Posterior cingulate gyrus (tissue), 11 donors: ENCODE data around the gene ACSS3.
"Not testable (repeated sequence)": the region's sequence is repeated elsewhere in the genome, so short reads cannot be mapped to it uniquely, and the experiment has no call there.

Experiments used
- DNase-seq, 10 donors: peaks; one replicate each; pipeline versions ENCODE4 v3.0.0 to v3.0.0-alpha.2; 2020 to 2021; ENCODE audit warnings: mixed read lengths in 3 of 10
- intact Hi-C: fragments of 100-400 bp; cut with DNase I; formaldehyde crosslinking; loops from one replicate; pipeline ENCODE4 v1.15.1; 2023

The ACSS3 gene

GRCh38 chr12:81164827-81165226 lies 86.9 kb downstream of the ACSS3 start:
- intact Hi-C loops, result no loop called here
- no peak for DNase-seq

- no peak for DNase-seq
- intact Hi-C loops, result no loop called here
These were observed 88.9 kb downstream of the ACSS3 start for GRCh38 chr12:81166790-81167189.

GRCh38 chr12:81167694-81168093 lies 89.8 kb downstream of the ACSS3 start:
- intact Hi-C loops, result no loop called here
- no peak for DNase-seq

GRCh38 chr12:81168445-81168844 lies 90.6 kb downstream of the ACSS3 start:
- DNase-seq, result no peak
- intact Hi-C loops, result no loop called here

- intact Hi-C loops, result no loop called here
- no peak for DNase-seq
These were observed 92.2 kb downstream of the ACSS3 start for GRCh38 chr12:81170072-81170471.

GRCh38 chr12:81172851-81173250 lies 95.0 kb downstream of the ACSS3 start:
- intact Hi-C loops, result no loop called here
- DNase-seq, result no peak

GRCh38 chr12:81174664-81175063 lies 96.8 kb downstream of the ACSS3 start:
- no peak for DNase-seq
- intact Hi-C loops, result no loop called here

- intact Hi-C loops, result no loop called here
- DNase-seq, result no peak
These were observed 98.9 kb downstream of the ACSS3 start for GRCh38 chr12:81176796-81177195.

GRCh38 chr12:81181691-81182090 lies 103.8 kb downstream of the ACSS3 start:
- intact Hi-C loops, result no loop called here
- no peak for DNase-seq

GRCh38 chr12:81187686-81188085 lies 109.8 kb downstream of the ACSS3 start:
- DNase-seq, result no peak
- intact Hi-C loops, result no loop called here

GRCh38 chr12:81196595-81196994 lies 118.7 kb downstream of the ACSS3 start:
- no peak for DNase-seq
- intact Hi-C loops, result no loop called here

GRCh38 chr12:81200561-81200960 lies 122.7 kb downstream of the ACSS3 start:
- DNase-seq, intact Hi-C loops: not testable (repeated sequence)

GRCh38 chr12:81203671-81204204 lies 125.9 kb downstream of the ACSS3 start:
- DNase-seq, result no peak
- intact Hi-C loops, result no loop called here

GRCh38 chr12:81205416-81205815 lies 127.5 kb downstream of the ACSS3 start:
- no peak for DNase-seq
- intact Hi-C loops, result no loop called here

- intact Hi-C loops, result no loop called here
- DNase-seq, result no peak
These were observed 128.6 kb downstream of the ACSS3 start for GRCh38 chr12:81206429-81206828.

- no peak for DNase-seq
- intact Hi-C loops, result no loop called here
These were observed 129.3 kb downstream of the ACSS3 start for GRCh38 chr12:81207173-81207572.

GRCh38 chr12:81207664-81208063 lies 129.8 kb downstream of the ACSS3 start:
- intact Hi-C loops, result no loop called here
- DNase-seq, result no peak

- DNase-seq, result no peak
- intact Hi-C loops, result no loop called here
These were observed 130.5 kb downstream of the ACSS3 start for GRCh38 chr12:81208187-81208911.

GRCh38 chr12:81209012-81209411 lies 131.1 kb downstream of the ACSS3 start:
- no peak for DNase-seq
- intact Hi-C loops, result no loop called here

GRCh38 chr12:81209772-81210225 lies 131.9 kb downstream of the ACSS3 start:
- DNase-seq, intact Hi-C loops: not testable (repeated sequence)

GRCh38 chr12:81211306-81211705 lies 133.4 kb downstream of the ACSS3 start:
- intact Hi-C loops, result no loop called here
- no peak for DNase-seq

- intact Hi-C loops, result no loop called here
- no peak for DNase-seq
These were observed 135.3 kb downstream of the ACSS3 start for GRCh38 chr12:81212996-81213696.
